ENCODE data around the gene POLR1G. TPM values are rescaled to one million over a fixed set of nuclear protein-coding genes. Genes with fewer than 3 reads are reported as not detected.
A peak's percentile ranks its signal among the peaks of the same experiment; 100 is the strongest.

The POLR1G gene
- total RNA-seq, 1 experiment from 2014 or later, result 30.5 TPM

- peaks cover 2 to 7% of the 10 kb centered on the region in 2 experiments; a peak in 3 of 4 replicates for H3K36me3 ChIP-seq (ENCODE audit: control insufficient read depth in 1 of 2, insufficient read depth in 2 of 2, low read length in 2 of 2)
- no peak overlapping the region for H2AFZ ChIP-seq (ENCODE audit: low read depth, low read length, poor library complexity, severe bottlenecking)
- no peaks in the 10 kb centered on the region for H3K9me2 ChIP-seq (ENCODE audit: insufficient read depth)
- intact Hi-C loops (cut with micrococcal nuclease), result no loop called here
- POLR2A ChIA-PET, result interaction anchor here (1.1 to 3.1 kb wide), 5 partner anchors 8 to 77 kb away, joined by 3 to 16 read pairs (median 6); partner anchors contain the start of gene FOSB
- H3K27me3 ChIP-seq (ENCODE audit: insufficient read depth, low read length), result no peaks in the 10 kb centered on the region
- CTCF ChIA-PET, result interaction anchor here (0.6 to 2.7 kb wide), 13 partner anchors 11 to 240 kb away, joined by 3 to 42 read pairs (median 5); partner anchors contain the start of gene ERCC1
- peak overlapping the region; percentile 78 for H3K4me2 ChIP-seq (ENCODE audit: low read length)
- no TSS peak for BruUV-seq (replicated peaks)
- peak overlapping the region; percentile 87 for H3K27ac ChIP-seq (ENCODE audit: low read depth, low read length)
- H3K9me3 ChIP-seq (ENCODE audit: control insufficient read depth in 1 of 2, insufficient read depth in 1 of 2, low read depth in 1 of 2, low read length in 2 of 2), result no peaks in the 10 kb centered on the region
- H4K20me1 ChIP-seq (ENCODE audit: insufficient read depth), result no peaks in the 10 kb centered on the region
- TF ChIP-seq CTCF (IDR thresholded peaks at IDR 0.05 in 2 of 3, conservative IDR thresholded peaks at IDR 0.05 in 1 of 3; ENCODE audit: borderline replicate concordance in 1 of 3, insufficient read depth in 1 of 3, low read depth in 2 of 3, low read length in 2 of 3), result no peak
- H3K4me3 ChIP-seq (replicated peaks in 1 of 2; ENCODE audit: low read depth in 1 of 2, low read length in 2 of 2), result peak overlapping the region; percentile 83 to 99
- RAD21 ChIA-PET (ENCODE audit: low non-redundant PET in 1 of 2, low total read pairs in 2 of 2, uncharacterized antibody in 2 of 2, unreplicated experiment in 2 of 2), result interaction anchor here (0.7 to 2.1 kb wide), 4 partner anchors 77 to 240 kb away, joined by 3 to 7 read pairs (median 4); no protein-coding TSS in a partner anchor
- peaks cover 59% of the 10 kb centered on the region for H3K79me2 ChIP-seq (ENCODE audit: insufficient read depth, low read length)
- peak overlapping the region; percentile 79 for H3K9ac ChIP-seq (ENCODE audit: low read length)
- ATAC-seq, result no peak
- peaks cover 27 to 52% of the 10 kb centered on the region in 2 experiments for H3K4me1 ChIP-seq (ENCODE audit: control insufficient read depth in 1 of 2, insufficient read depth in 2 of 2, low read length in 2 of 2)
- no peak for DNase-seq (ENCODE audit: low read depth, low spot score)
Observed at GRCh38 chr19:45401815-45402214, 4.6 kb upstream of the POLR1G start.

GRCh38 chr19:45402298-45403061 lies 4.0 kb upstream of the POLR1G start:
- H4K20me1 ChIP-seq (ENCODE audit: insufficient read depth), result no peaks in the 10 kb centered on the region
- H3K4me3 ChIP-seq (replicated peaks in 1 of 2; ENCODE audit: low read depth in 1 of 2, low read length in 2 of 2), result peak overlapping the region; percentile 83 to 99
- peak overlapping the region; percentile 78 for H3K4me2 ChIP-seq (ENCODE audit: low read length)
- POLR2A ChIA-PET, result interaction anchor here (0.8 to 3.1 kb wide), 6 partner anchors 9 to 76 kb away, joined by 3 to 16 read pairs (median 5); partner anchors contain the start of gene FOSB
- H3K36me3 ChIP-seq (ENCODE audit: control insufficient read depth in 1 of 2, insufficient read depth in 2 of 2, low read length in 2 of 2), result peaks cover 0 to 6% of the 10 kb centered on the region in 2 experiments; a peak in 1 of 4 replicates
- no peaks in the 10 kb centered on the region for H3K27me3 ChIP-seq (ENCODE audit: insufficient read depth, low read length)
- H3K27ac ChIP-seq (ENCODE audit: low read depth, low read length), result peak overlapping the region; percentile 87
- H3K9me3 ChIP-seq (ENCODE audit: control insufficient read depth in 1 of 2, insufficient read depth in 1 of 2, low read depth in 1 of 2, low read length in 2 of 2), result no peaks in the 10 kb centered on the region
- RAD21 ChIA-PET (ENCODE audit: low non-redundant PET in 1 of 2, low total read pairs in 2 of 2, uncharacterized antibody in 2 of 2, unreplicated experiment in 2 of 2), result interaction anchor here (0.7 to 2.1 kb wide), 4 partner anchors 76 to 240 kb away, joined by 3 to 7 read pairs (median 4); no protein-coding TSS in a partner anchor
- ATAC-seq (peak; percentile 46), DNase-seq (ENCODE audit: low read depth, low spot score) (no peak)
- intact Hi-C loops (cut with micrococcal nuclease), result no loop called here
- peaks cover 66% of the 10 kb centered on the region for H3K79me2 ChIP-seq (ENCODE audit: insufficient read depth, low read length)
- H3K9me2 ChIP-seq (ENCODE audit: insufficient read depth), result no peaks in the 10 kb centered on the region
- TSS peak; percentile 29 for BruUV-seq (replicated peaks)
- CTCF ChIA-PET, result interaction anchor here (0.6 to 2.7 kb wide), 16 partner anchors 9 to 239 kb away, joined by 3 to 42 read pairs (median 5); partner anchors contain the start of genes BLOC1S3, ERCC1 and TRAPPC6A
- peak overlapping the region; percentile 79 for H3K9ac ChIP-seq (ENCODE audit: low read length)
- H3K4me1 ChIP-seq (ENCODE audit: control insufficient read depth in 1 of 2, insufficient read depth in 2 of 2, low read length in 2 of 2), result peaks cover 27 to 54% of the 10 kb centered on the region in 2 experiments
- no peak overlapping the region for H2AFZ ChIP-seq (ENCODE audit: low read depth, low read length, poor library complexity, severe bottlenecking)
- TF ChIP-seq YY1 (IDR thresholded peaks at IDR 0.05; ENCODE audit: extremely low read depth, insufficient replicate concordance, low read depth, low read length) (peak; percentile 40), CEBPB (IDR thresholded peaks at IDR 0.05; ENCODE audit: low read depth) (no peak), CTCF (IDR thresholded peaks at IDR 0.05 in 2 of 3, conservative IDR thresholded peaks at IDR 0.05 in 1 of 3; ENCODE audit: borderline replicate concordance in 1 of 3, insufficient read depth in 1 of 3, low read depth in 2 of 3, low read length in 2 of 3) (peak in 2 of 3 experiments; percentile 82 to 93; a peak in 5 of 6 replicates), CBX3 (IDR thresholded peaks at IDR 0.05; ENCODE audit: low read depth) (0 out of 2 replicates have a peak, but pooled peaks have one; percentile 13), REST (IDR thresholded peaks at IDR 0.05; ENCODE audit: low read depth) (no peak), RAD21 (IDR thresholded peaks at IDR 0.05; ENCODE audit: low read depth) (peak; percentile 49)

All from HCT116 (cell line).